ENCODE measurements around the gene ARSA.
"Not testable (repeated sequence)": the region's sequence is repeated elsewhere in the genome, so short reads cannot be mapped to it uniquely, and the experiment has no call there.

Gene ARSA

DNA sequence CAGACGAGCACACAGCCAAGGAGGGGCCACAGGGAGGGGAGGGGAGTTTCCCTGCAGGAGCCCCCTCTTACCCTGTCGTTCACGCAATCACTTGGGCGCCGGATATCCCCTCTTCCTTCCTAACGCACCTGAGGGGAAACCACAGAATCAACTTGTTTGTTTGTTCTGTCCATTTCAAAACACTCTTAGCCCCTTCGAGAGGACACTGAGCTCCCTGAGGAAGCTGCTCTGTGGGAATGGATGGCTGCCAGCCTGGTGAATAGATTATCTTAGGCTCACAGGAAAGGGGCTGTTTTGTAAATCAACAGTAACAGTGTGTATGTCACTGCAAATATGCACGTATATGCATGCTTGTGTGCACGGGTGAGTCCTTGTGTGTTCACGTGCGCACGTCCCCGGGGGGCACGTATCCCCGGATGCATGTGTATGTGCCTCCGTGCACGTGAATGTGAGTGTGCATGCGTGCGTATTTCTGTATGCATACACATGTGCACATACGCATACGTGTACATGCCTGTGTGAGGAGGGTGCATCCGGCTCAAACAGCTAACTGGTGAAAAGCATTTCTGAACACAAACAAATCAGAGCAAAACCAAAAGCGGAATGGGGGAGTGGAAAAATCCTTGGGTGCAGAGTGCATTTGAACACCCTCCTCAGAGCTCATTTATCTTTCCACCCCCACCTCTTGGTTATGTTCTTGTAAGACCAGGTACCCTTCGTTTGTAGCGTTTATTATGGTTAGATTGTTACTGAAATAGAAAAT lies 7.2 kb downstream of the ARSA start:
- DNase-seq = peak; percentile 13

DNA sequence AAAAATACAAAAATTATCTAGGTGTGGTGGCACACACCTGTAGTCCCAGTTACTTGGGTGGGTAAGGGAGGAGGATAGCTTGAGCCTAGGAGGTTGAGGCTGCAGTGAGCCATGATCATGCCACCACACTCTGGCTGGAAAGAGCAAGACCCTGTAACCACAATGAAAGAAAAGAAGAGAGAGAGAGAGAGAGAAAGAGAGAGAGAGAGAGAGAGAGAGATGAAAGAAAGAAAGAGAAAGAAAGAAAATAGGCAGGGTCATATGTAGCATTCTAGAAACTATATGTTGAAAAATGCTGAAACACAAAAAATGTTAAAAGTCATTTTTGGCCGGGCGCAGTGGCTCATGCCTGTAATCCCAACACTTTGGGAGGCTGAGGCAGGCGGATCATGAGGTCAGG lies 13.7 kb downstream of the ARSA start:
- not testable (repeated sequence) for DNase-seq

DNA sequence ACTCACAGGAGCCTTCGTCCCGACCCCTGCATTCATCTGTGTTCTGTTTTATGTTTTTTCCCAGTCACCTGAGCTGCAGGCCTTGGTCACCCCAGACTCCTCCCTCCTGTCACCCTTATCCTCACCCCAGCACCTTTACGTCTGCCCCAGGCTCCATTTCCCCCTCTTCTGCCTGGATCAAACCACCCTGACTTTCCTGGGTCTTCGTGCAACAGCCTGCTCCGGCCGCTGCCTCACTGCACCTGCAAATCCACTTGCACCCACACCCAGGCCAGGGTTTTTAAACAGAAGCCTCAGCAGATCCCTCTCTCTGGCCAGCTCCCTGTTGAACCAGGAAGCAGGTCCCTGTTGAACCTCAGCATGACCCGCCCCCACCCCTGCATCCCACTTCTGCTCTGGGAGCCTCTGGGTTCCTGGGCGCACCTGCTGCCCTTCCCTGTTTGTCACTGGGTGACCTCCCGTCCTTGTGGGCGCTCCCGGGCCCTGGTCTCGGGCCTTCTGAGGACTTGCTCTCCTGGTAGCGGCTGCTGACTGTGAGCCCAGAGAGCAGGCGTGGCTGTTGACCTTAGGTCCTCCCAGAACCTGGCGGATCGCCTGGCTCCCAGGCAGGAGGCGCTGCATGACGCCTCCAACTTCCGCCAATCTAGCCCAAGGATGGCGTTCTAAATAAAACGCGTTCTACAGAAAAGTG lies 14.5 kb downstream of the ARSA start:
- peak; percentile 68 for DNase-seq

DNA sequence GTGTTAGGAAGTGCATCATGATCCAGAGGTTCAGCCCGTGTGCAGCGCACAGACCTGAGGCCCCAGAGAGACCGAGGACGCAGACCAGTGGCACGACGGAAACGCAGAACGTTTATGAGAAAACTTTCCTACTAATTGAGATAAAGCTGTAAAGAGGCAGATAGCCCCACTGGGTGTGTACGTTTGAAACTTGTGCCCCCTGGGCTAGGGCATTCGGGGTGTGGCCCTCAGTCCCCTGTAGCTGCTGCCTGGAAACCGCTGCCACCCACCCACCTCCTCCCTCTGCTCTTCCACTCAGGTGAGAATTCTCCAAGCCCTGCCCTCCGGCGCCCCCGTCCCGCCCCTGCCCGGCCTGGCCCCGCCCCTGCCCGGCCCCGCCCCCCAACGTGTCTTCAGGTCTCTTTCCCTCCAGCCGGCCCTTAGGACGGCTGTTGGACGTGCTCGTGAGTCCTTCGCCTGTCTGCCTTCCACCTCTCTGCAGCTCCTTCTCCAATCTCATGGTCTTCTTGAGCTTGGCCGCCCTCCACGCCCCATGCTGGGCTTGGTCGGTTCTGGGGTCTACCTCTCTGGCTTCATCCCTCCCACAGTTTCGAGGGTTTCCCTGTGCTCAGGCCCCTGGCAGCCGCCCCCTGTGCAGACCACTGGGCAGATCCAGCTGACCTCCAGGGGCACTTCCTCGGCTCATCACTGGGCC lies 15.3 kb downstream of the ARSA start:
- DNase-seq = no peak

DNA sequence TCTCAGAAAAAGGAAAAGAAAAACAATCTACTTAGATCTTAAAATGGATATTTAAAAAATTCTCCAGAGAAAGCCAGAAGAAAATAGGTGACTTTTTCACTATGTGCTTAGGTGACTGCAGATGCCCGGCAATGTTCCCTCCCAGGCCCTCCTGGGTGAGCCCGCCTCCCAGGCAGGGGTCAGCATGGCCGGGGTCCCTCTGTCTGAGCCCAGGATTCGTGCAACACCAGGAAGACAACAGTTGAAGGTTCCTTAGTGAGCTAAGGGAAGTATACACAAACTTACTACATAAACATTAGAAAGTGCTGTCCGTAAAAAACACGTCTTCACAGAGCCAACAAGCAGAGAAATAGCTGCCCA lies 15.8 kb downstream of the ARSA start:
- no peak for DNase-seq

DNA sequence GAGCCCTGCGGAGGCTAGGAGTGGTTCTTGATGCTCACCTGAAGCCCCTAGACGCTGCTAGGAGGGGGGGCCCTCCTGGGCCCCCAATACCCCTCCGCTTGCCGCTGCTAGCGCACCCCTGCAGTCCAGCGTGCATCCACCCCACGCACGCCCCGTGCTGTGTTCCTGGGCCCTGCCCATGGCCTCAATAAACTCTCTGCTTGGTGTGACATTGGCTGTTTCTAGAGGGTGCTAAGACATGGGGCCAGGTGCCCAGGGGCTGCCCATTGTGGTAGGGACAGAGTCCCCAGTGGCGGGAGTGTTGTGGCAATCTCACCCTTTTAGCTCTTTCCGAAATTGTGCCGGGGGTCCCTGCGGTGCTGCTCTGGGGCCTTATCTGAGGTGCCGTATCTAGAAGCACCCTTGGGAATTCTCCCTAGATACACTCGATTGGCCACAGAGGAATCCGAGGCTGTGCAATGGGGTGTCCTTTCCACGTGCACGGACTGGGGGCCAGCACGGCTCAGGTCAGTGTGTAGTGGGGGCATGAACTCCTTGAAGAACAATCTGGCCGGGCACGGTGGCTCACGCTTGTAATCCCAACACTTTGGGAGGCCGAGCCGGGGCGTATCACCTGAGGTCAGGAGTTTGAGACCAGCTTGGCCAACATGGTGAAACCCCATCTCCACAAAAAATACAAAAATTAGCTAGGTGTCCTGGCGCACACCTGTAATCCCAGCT lies 16.5 kb downstream of the ARSA start:
- no peak for DNase-seq

DNA sequence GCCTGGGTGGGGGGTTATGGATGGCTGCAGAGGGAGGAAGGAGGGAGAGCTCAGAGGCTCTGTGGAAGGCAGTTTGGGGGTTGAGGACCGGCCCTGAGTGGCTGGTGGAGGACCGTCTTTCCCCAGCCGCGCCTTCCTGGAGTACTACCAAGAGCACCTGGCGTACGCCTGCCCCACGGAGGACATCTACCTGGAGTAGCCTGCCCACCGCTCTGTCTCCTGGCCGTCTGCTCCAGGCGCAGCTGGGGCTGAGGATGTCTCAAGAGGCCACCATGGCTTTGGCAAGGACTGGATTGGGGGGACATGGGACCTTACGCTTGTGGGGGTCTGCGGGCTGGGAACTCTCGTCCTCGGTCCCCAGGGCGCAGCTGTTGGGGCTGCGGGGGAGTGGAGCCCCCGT lies 17.4 kb downstream of the ARSA start:
- no peak for DNase-seq

DNA sequence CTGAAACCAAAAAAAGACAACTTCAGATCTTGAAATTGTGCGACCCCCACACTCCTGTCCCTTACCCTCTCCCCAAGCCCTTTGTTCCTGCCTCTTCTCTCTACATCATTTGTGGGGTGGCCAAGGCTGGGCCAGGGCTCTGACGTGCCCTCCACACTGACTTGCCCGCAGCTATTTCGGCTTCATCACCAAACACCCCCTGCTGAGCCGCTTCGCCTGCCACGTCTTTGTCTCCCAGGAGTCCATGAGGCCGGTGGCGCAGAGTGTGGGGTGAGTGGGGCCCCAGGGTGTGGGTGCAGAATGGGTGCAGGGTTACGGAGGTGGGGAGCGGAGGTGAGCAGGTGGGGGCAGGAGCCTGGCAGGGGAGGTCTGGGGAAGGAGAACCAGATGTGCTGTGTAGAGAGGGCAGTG lies 17.9 kb downstream of the ARSA start:
- no peak for DNase-seq

DNA sequence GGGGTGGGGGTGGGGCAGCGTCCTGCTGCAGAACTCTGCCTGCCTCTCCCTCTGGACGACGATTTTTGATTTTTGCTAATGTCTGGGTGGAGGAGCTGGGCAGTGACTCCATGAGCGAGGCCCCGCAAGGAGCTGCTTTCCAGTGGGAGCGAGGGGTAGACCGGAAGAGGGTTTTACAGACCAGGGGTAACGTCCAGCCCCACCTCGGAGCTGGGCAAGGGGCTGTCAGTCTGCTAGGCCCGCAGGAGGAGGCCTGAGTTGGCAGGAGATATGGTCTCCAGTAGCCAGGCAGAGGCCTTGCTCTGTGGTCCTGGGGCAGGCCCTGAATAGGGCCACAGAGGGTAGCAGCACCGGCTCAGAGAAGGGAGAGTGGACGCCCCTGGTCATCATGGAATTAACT lies 18.4 kb downstream of the ARSA start:
- DNase-seq = no peak

DNA sequence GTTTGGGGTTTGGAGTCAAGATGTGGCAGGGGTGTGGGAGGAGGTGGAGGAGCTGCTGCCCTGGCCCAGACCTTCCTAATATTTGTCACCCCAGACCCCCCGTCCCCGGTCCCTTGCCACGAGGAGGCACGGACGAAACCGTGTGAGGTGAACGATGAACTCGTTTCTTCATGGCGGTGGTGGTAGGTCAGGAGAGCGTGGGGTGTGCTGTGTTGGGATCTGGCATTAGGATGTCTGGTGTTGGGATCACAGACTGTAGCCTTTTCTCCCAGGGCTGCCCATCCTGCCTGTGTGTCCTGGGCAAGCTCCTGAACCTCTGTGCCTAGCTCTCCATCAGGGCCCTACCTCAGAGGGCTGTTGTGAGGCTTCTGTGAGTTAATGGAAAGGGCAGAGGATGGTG lies 19.0 kb downstream of the ARSA start:
- DNase-seq = no peak

DNA sequence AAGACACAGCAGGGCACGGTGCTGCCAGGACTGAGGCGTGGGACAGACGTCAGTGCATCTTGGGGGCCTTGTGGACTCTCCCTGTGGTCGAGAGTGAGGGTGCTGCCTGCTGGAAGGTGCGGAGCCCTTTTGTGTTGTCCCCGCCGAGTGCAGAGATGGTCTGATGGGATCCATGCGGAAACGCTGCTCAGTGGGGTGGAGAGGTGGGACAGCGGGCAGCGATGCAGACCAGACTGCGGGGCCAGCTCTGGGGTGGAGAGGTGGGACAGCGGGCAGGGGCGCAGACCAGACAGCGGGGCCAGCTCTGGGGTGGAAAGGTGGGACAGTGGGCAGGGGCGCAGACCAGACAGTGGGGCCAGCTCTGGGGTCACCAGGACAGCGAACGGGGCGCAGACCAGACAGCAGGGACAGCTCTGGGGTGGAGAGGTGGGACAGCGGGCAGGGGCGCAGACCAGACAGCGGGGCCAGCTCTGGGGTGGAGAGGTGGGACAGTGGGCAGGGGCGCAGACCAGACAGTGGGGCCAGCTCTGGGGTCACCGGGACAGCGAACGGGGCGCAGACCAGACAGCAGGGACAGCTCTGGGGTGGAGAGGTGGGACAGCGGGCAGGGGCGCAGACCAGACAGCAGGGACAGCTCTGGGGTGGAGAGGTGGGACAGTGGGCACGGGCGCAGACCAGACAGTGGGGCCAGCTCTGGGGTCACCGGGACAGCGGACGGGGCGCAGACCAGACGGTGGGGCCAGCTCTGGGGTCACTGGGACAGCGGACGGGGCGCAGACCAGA lies 19.7 kb downstream of the ARSA start:
- DNase-seq = not testable (repeated sequence)

DNA sequence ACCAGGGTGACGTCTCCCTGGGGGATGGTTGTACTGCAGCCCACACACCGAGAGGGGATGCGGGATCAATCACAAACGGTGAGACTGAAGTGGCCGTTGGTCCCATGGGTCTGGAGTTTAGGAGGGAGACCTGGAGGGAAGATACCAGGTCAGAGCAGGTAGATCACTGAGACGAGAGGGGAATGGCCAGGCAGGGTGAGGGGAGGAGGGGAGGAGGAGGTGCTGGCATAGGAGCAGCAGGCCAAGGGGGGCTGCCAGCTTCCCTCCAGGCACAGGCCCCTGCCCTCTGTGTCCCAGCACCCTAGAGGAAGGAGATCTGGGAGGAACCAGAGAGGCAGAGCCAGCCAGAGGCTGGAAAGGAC lies 20.3 kb downstream of the ARSA start:
- no peak for DNase-seq

DNA sequence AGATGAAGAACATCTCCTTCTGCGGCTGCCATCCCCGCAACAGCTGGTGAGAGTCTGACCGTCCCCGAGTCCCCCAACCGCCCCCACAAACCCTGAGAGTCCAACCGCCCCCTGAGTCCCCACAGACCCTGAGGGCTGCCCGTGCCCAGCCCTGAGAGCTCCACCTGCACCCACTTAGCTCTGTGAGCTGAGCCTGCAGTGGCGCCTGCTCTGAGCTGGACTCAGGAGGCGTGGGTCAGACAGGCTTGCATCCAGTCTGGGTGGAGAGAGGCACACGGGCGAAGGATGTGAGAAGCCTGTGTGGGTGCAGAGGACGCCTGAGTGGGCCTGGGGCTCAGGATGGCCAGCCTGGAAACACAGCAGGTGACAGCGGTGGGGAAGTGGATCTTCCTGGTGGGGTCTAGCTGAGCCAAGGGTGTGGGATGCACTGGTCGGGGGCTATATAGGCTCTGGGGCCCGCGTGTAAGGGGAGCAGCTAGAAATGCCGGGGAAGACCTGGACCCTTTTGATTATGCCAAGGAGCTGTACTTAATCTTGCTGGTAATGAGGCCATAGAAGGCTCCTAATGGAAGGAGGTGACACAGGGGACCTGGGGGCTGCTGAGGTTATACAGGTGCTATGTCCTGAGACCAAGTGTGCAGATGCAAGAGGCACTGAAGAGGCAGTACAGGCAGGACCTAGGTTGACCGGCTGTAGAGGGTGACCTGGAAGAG lies 20.9 kb downstream of the ARSA start:
- DNase-seq = no peak

DNA sequence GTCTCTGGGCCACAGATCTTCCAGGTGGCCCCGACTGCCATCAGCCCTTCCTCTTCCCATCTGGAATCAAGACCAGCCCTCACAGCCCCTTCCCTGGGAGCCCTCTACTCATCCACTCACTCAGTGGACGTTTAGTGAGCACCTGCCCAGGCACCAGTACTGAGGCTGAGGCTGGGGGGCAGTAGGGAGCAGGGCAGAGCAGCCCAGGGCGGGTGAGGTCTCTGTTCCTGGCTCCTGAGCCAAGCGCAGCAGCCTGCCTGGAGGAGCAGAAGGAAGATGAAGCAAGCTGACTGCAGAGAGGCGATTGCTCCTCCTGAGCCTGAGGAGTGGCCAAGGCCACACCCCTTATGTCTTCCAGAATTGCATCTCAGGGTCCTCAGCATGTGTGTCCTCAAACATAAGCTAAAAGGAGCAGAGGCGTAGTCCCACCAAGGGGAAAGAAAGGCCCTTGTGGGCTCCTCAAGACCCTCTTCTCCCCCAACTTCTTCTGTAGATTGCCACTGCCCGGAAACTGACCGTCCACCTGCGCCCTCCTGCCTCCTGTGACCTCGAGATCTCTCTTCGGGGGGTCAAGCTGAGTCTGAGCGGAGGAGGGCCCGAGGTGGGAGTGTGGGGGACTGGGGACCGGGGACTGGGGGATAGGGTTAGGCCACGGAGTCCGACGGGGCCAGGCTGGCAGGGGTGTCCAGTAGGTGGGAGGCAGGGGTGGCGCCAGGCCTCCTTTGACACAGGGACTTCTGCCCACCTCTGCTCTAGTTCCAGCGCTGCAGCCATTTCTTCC lies 21.6 kb downstream of the ARSA start:
- DNase-seq = no peak

DNA sequence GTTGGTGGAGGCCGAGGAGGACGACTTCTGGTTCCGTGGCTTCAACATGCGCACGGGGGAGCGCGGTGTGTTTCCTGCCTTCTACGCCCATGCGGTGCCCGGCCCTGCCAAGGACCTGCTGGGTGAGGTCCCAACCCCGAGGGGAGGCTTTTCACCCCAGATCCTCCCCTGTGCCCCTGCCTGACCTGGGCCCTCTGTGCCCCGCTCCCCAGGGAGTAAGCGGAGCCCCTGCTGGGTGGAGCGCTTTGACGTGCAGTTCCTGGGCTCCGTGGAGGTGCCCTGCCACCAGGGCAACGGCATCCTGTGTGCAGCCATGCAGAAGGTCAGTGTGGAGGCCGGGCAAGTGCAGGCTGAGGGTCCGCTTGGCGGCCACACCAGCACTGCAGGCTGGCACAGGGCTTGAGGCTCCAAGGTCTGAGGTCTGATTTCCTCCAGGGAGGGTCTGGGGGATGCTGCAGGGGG lies 22.3 kb downstream of the ARSA start:
- no peak for DNase-seq

DNA sequence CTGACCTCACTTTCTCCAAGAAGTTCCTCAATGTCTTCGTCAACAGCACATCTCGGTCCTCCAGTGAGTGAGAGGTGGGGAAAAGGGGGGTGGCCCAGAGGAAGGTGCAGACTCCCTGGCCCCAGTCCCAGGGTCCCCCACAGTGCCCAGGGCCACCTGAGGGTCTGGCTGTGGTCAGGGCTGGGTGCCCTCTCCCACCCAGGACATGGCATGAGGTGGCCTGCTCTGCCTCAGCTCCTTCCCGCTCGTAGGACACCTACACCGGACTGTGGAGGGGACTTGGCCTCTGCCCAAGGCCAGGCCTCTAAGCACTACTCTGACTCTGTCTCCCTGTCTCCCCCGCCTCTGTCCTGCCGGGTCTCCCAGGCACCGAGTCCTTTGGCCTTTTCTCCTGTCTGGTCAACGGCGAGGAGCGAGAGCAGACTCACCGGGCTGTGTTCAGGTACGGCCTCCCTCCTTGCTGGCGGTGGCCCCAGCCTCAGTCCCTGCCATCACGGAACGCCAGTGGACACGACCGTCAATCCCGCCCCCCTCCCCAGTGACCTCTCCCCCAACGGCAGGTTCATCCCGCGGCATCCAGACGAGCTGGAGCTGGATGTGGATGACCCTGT lies 22.8 kb downstream of the ARSA start:
- no peak for DNase-seq

DNA sequence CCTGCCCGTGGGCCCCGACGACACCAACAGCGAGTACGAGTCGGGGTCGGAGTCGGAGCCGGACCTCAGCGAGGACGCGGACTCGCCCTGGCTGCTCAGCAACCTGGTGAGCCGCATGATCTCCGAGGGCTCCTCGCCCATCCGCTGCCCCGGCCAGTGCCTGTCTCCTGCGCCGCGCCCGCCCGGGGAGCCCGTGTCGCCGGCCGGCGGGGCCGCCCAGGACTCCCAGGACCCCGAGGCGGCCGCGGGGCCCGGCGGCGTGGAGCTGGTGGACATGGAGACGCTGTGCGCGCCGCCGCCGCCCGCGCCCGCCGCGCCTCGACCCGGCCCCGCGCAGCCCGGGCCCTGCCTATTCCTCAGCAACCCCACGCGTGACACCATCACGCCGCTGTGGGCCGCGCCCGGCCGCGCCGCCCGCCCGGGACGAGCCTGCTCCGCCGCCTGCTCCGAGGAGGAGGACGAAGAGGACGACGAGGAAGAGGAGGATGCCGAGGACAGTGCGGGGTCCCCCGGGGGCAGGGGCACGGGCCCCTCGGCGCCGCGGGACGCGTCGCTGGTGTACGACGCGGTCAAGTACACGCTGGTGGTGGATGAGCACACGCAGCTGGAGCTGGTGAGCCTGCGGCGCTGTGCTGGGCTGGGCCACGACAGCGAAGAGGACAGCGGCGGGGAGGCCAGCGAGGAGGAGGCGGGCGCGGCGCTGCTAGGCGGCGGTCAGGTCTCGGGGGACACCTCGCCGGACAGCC lies 23.5 kb downstream of the ARSA start:
- no peak for DNase-seq

DNA sequence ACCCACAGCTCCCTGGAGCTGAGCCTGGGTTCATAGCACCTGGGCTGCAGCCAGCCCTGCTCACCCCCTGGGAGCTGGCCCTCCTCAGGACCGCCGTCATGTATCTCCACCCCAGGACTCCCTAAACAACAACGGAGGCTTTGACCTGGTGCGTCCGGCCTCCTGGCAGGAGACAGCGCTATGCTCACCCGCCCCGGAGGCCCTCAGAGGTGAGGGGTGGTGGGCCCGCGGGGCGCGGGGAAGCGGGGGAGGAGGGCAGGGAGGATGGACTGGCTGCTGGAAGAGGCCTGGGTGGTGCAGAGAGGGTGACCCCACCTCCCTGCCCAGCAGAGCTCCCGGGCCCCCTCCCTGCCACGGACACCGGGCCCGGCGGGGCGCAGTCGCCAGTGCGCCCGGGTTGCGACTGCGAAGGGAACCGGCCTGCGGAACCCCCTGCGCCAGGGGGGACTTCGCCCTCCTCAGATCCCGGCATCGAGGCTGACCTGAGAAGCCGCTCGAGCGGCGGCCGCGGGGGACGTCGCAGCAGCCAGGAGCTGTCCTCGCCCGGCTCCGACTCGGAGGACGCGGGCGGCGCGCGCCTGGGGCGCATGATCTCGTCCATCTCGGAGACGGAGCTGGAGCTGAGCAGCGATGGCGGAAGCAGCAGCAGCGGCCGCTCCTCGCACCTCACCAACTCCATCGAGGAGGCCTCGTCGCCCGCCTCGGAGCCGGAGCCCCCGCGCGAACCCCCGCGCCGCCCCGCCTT lies 24.3 kb downstream of the ARSA start:
- no peak for DNase-seq

DNA sequence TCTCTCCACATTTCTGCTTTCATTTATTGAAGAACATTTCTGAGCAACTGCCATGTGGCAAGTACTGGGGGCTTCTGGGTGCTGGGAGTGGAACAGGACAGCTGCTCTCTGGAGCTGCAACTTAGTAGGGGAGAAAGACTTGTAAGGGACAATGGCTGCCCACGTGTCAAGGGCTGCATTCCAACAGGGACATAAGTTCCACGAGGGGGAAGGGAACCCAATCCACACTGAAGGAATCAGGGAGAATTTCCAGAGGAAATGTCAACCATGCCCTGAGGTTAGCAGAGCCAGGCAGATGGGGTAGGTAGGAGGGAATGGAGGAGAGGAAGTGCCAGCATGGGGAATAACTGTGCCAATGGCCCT lies 25.6 kb downstream of the ARSA start:
- no peak for DNase-seq
